Measurements from ENCODE around the gene FGD6.
"Not testable (repeated sequence)": the region's sequence is repeated elsewhere in the genome, so short reads cannot be mapped to it uniquely, and the experiment has no call there.

FGD6 gene

GRCh38 chr12:95204141-95204866, 13.0 kb downstream of the FGD6 start:
- DNase-seq, result no peak

DNA sequence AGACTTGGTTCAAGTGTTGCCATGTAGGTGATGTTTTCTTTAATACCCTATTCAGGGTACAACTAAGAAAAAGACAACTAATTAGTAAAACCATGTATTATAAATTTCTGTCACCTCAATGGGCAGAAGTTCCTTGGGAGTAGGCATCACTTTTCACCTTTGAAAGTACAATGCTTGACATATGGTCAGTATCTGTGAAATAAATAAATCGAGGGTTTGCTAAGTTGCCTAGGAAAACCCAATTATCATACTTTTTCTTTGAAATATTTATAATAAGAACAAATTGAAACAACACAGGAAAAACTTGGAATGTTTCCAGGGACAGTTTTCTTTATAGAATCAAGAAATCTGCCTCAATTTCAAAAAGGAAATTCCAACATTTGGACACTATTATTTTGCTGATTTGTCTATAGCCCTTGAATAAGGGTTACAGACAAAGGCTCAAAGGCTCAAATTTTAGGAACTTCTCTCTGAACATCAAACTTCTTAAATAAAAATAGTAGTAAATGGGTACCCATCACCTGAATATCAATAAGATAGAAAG, 13.7 kb downstream of the FGD6 start:
- no peak for DNase-seq

DNA sequence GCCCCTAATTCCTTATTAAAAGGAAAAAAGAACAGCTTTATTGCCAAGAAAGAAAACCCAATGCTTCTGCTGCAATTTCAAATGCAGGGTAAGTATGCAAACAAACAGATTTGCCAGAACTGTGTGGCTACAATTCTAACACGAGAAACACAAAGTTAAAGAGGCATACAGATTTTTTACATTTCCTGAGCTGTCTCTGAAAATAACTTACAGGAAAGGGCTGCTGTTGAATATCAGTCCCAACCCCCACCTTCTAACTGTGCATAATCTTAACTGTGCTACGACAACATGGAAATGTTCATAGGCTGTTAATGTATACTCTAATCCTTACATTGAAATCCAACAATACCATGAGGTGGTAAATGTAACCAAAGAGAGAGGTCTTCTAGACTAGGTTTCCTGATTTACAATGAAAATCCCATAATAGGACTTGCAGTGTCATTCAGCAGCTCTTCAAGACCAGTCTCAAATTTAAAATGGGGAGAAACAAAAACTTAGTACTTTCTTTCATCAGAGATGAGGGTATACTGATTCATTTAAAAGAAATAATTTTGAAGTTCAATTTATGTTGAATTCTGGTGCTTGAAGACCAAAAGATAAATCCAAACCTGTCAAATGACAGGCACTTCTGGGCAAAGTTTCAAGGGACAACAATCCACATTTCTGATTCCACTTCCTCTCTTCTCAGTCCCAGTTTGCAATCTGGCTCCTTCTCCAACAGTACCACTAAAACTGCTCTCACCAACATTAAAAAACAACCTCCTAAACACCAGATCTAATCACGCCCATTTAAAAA, 14.4 kb downstream of the FGD6 start:
- no peak for DNase-seq

DNA sequence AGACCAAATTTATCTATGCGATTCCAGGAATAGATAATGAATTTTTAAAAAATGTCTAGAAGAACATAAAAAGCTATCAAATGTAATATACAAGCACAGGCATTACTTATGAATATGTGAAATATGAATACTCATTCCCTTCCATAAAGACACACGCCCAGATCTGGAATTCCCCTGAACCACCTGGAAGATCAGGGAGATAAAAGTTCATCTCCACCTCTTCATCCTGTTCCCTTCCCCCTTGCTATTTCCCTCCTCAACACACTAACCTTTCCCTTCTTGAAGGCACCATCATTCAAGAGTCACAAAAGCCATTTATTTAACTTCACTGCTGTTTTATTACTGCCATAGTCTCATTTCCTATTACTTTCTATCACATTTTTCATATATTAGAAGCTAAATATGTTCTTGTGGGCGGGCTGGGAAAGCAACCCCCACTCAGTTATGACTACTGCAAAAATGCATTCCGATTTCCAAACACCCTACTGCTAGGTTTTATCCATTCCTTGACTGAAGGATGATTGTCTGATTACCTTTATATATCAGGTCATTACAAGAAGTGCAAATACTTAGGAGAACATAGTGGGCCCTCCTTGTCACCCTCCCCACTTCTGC, 16.1 kb downstream of the FGD6 start:
- DNase-seq, result no peak

GRCh38 chr12:95200128-95200894, 17.0 kb downstream of the FGD6 start:
- no peak for DNase-seq

DNA sequence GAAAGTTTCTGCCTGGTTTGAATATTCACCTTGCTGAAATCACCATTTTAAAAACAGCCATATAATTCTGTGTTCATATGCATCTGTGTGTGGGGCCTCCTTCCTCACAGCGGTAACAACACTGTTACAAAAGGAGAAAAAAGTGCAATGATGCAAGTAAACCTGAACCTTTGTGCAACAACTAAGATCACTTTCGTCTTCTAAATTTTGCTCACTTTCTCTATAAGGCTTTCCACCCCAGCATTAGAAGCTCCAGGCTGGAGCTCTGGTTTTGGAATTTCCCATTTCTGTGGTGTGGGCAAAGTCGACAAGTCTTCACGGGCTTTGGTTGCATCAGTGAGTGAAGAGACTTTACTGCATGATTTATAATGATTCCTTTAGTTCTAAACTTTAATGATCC, 18.4 kb downstream of the FGD6 start:
- no peak for DNase-seq

DNA sequence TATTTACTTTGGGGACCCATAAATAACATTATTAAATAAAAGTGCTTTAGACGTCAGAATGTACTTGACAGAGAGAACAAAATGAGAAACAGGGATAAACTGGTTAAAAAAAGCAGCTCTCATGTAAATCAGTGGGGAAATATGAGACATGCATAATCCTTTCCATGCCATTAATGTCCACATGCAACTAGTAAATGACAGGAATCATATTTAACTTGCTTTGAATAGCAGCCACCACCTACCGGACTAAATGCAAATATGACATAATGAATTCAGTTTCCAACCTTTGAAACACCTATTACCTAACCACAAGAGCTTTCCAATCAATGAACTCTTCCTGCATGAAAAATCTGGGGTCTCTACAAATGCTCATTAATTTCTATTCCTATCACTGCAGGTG, 19.6 kb downstream of the FGD6 start:
- no peak for DNase-seq

DNA sequence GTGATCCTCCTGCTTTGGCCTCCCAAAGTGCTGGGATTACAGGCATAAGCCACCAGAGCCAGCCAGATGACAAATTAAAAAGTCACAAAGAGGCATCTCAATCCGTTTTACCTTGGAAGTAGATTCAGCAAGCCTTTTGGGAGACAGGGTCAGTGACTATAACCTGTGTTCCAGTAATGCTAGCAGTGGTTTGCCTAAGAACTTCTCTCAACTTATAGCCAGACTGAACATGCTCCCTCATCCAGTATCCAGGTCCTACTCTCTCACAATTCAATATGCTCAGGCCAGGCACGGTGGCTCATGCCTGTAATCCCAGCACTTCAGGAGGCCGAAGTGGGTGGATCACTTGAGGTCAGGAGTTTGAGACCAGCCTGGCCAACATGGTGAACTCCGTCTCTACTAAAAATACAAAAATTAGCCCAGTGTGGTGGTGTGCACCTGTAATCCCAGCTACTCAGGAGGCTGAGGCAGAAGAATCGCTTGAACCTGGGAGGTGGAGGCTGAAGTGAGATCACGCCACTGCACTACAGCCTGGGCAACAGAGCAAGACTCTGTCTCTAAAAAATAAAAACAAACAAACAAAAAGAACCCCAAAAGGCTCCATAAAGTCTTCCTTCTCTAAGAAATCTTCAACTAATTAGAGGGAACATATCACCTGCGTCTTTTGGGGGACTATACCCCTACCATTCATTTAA, 20.2 kb downstream of the FGD6 start:
- not testable (repeated sequence) for DNase-seq

DNA sequence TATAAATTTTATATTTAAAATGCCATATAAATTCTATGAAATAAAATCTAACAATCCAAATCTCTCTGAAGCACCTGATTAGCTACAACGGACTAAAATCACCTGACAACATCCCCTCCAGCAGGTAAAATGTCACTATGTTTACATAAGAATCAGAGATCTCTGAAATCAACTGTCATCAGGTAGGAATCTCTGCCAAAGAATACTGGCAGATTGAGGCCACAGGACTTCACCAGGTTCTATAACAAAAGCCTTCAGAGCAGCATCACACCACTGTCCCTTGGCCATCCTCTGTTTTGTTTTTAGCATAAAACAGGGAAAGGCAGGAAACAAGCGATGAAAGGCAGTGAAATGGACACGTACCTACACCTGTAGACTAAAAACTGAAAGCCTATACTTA, 22.1 kb downstream of the FGD6 start:
- no peak for DNase-seq

DNA sequence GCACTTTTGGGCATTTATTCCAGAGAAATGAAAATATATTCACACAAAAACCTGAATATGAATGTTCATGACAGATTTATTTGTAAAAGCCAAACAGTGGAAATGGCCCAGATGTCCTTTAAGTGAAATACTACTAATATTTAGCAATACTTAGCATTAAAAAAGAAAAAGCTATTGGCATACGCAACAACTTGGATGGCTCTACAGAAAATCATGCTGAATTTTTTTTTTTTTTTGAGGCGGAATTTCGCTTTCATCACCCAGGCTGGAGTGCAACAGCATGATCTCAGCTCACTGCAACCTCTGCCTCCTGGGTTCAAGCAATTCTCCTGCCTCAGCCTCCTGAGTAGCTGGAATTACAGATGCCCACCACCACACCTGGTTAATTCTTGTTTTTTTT, 24.1 kb downstream of the FGD6 start:
- DNase-seq, result no peak

- DNase-seq, result no peak
These were observed 25.0 kb downstream of the FGD6 start for GRCh38 chr12:95192271-95192670.

DNA sequence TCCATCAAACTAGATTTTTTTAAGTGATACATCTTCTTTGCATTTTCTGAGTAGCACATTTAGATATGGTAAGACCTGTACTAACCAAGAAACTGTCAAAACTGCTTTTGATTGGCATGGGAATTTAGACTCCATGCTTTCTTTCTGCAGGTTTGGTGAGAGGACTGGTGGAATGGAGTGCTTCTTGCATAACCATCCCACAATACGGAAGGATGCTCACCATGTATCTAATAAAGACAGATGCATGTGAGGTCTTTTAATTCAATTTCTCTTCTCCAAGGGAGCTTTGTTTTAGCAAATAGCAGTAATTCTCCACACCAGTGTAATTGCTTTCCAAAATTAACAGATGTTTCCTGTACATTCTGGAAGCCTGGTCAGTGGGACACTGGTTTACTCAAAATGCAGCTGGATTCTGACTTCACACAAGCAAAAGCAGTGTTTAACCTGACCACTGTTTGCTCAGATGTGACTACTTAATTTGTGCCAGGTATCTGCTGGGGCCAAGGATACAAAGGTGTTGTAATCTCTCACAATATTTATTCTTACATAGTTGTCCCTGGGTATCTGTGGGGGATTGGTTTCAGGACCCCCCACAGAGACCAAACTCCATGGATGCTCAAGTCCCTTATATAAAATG, 26.1 kb downstream of the FGD6 start:
- DNase-seq, result no peak

GRCh38 chr12:95187865-95188415, 29.3 kb downstream of the FGD6 start:
- DNase-seq, result no peak

DNA sequence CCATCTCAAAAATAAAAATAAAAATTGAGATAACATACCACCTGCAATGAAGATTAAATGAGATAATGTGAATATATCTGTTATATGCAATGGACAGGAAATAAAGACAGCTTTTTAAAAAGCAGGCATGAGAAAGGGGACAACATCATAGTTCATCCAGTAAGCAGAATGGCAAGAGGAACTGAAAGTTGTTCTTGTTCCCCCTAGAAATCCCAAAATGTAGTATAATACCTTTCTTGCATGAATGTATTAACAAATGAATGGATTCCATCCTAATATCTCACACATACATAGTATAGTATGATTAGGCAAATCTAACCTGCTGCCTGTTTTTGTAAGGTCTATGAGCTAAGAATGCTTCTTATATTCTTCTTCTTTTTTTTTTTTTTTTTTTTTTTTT, 31.4 kb downstream of the FGD6 start:
- no peak for DNase-seq

GRCh38 chr12:95185072-95185471, 32.2 kb downstream of the FGD6 start:
- no peak for DNase-seq

DNA sequence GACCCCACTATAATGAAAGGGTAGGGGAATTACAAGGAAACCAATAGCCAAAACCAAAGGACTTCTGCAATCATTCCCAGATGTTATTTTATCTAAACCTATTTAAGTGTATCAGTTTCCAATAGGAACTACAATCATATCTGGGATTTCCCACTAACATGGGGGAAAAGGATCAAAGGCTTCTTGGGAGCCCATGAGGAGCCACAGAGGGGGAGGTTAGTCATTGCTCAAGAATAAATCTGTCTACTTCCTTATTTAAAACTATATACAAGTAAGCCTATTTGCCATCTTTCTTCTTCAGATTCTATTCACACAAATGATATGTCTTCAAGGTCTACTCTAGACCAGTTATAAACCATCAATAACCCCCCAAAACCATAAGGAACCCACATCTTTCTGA, 33.1 kb downstream of the FGD6 start:
- DNase-seq, result no peak

DNA sequence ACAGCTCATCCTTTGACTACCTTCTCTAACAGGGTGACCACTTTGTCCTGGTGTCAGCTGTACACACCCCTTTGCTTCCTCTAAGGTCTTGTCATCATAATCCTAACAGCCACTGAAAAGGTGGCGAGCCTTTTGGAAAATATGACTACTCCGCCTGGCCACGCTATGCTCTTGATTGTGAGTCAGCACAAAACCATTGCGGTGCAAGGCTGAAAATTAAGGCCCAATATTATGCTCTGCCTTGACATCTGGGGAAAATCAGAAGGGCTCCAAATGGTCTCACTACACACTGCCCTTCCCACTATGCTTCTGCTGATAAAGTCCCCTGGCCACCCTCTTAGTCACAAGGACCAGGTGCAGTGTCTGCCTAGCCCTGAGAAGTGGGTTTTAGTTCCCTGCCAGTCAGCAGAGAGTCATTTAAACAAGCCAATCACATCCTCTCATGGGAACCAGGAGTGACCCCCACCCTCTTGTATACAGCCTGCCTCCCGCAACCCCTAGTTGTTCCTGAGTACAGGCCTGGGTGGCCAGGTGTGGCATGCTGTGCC, 34.3 kb downstream of the FGD6 start:
- no peak for DNase-seq

GRCh38 chr12:95181103-95181502, 36.2 kb downstream of the FGD6 start:
- no peak for DNase-seq

DNA sequence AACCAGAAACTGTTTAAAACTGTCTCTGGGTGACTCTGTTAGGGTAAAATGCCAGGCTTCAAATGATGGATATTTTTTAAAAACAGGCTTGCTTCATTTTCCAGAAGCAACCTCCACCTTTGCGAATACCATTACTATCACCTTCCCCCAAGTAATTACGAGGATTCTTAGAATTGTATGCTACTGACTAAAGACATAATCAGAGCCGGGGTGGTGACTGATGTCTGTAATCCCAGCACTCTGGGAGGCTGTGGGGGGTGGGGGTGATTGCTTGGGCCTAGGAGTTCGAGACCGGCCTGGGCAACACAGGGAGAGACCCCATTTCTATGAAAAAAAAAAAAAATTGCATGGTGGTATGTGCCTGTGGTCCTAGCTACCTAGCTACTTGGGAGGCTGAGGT, 38.3 kb downstream of the FGD6 start:
- no peak for DNase-seq

- no peak for DNase-seq
These were observed 39.1 kb downstream of the FGD6 start for GRCh38 chr12:95178136-95178535.

DNA sequence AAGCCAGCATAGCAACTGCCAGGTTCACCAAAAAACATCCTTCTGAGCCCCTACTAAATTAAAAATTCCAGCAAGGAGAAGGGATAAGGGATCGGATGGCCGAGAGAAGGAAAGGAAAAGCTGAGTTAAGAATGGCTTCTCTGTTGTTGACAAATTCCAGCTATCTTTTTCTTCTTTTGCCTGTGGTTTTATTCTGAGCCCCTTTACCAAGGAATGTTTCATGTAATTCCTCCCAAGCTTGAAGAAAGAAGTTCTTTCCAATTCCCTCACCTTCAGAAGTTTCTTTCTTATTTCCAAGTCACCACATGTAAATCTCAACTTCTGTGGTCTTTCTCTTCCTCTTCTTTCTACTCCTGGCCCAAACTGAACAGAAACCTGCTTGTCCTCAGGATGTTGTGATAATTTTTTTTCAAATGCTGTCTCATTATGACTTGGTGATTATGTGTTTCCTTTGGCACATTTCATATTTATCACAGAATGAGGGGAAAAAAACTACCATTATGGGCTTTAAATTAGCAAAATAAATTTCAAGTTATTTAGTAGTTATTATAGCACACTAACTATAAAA, 40.0 kb downstream of the FGD6 start:
- no peak for DNase-seq

All from CD4-positive, alpha-beta T cell treated with Interleukin-17A for 1 hour (primary cell).